Erythroblast (primary cell): Measurements from ENCODE around the gene TMBIM4.
"Not testable (repeated sequence)": the region's sequence is repeated elsewhere in the genome, so short reads cannot be mapped to it uniquely, and the experiment has no call there.

Experiments used
- GATA1 ChIP-seq: IDR thresholded peaks from 2 replicates; pipeline ENCODE4 v1.6.1; 2011; ENCODE audit warnings: low read depth, mild to moderate bottlenecking, control low read depth, low read length, moderate library complexity
- POLR2A ChIP-seq: IDR thresholded peaks from 2 replicates; pipeline ENCODE4 v1.6.1; 2011; ENCODE audit warnings: mild to moderate bottlenecking, low read length

- not testable (repeated sequence) for TF ChIP-seq POLR2A, GATA1
Measured at GRCh38 chr12:66211573-66211972, 41.8 kb upstream of the TMBIM4 start.
